CMK (cell line): ENCODE data around the gene PDGFA.

Experiments used
- DNase-seq: peaks from one replicate; pipeline ENCODE4 v3.0.0-alpha.2; 2010; ENCODE audit warnings: low read depth

PDGFA gene

DNA sequence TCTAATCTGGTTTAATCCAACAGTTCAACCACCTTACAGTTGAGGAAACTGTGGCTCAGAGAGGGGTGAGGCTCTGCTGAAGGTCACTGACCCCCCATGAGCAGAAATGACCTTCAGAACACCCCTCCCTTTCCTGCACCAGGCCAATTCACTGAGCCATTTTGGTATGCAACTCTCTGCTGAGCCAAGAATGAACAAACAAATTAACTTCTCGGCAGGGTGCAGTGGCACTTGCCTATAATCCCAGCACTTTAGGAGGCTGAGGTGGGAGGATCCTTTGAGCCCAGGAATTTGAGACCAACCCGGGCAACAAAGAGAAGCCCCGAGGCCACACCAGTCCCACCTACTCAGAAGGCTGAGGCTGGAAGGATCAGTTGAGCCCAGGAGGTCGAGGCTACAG, 29.8 kb downstream of the PDGFA start:
- DNase-seq = no peak

DNA sequence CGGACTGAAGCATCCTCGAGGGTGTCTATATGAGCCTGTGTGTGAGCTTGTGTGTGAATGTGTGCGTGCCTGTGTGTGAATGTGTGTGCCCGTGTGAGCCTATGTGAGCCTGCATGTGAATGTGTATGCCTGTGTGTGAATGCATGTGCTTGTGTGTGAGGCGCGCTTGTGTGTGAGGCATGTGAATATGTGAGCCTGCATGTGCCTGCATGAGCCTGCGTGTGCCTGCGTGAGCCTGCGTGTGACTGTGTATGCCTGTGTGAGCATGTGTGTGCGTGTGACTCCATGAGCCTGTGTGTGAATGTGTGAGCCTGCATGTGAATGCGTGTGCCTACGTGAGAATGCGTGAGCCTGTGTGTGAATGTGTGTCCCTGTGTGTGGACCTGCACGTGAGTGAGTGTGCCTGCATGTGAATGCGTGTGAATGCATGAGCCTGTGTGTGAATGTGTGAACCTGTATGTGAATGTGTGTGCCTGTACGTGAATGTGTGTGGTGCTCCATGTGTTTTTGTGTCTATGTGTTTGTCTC, 33.4 kb downstream of the PDGFA start:
- DNase-seq = no peak

- no peak for DNase-seq
Observed at GRCh38 chr7:485188-486081, 34.2 kb downstream of the PDGFA start.

DNA sequence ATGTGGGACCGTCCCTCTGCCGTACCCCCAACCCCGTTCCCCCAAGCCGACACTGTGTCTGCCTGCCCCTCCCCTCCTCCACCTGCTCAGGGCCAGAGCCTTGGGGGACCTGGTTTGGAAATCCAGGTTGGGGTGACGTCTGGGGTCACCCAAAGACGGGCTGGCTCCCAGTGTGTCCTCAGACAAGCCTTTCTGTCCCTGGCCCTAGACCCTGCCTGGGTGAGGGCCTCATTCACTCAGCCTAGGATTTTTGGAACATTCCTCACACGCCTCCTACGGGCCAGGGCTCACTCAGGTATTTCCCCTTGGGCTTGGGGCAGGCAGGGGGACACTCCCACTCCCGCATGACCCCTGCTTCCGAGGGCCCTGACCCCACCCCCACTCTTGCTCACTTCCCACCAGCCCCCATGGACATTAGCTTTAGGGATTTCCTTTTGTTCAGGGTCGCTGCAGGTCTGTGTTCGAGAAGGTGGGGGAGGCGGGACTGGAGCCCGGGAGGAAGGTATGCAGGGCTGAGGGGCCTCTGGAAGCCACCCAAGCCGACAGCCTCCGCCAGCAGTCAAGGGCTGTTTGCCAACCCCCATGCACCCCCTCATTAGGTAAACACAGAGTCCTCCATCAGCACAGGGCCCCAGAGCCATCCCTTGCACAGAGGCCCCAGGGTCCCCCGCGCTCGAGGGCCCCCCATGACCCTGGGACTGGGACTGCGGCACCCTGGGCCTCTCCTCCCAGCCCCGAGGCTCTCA, 35.1 kb downstream of the PDGFA start:
- no peak for DNase-seq

GRCh38 chr7:483656-484355, 35.8 kb downstream of the PDGFA start:
- DNase-seq = no peak

DNA sequence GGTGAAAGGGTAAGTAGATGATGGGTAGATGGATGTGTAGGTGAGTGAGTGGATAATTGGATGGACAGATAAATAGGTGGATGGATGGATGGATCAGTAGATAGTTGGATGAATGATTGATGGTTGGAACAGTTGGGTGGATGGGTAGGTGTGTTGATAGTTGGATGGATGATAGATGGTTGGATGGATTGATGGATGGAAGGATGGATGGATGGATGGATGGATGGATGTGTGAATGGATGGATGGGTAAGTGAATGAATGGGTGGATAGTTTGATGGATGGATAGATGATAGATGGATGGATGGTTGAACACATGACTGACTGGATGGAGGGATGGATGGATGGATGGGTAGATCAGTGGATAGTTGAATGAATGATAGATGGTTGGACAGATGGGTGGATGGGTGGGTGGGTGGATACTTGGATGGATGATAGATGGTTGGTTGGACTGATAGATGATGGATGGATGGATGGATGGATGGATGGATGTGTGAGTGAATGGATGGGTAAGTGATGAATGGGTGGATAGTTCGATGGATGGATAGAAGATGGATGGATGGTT, 37.0 kb downstream of the PDGFA start:
- no peak for DNase-seq

- DNase-seq = no peak
Observed at GRCh38 chr7:481219-481930, 38.3 kb downstream of the PDGFA start.

DNA sequence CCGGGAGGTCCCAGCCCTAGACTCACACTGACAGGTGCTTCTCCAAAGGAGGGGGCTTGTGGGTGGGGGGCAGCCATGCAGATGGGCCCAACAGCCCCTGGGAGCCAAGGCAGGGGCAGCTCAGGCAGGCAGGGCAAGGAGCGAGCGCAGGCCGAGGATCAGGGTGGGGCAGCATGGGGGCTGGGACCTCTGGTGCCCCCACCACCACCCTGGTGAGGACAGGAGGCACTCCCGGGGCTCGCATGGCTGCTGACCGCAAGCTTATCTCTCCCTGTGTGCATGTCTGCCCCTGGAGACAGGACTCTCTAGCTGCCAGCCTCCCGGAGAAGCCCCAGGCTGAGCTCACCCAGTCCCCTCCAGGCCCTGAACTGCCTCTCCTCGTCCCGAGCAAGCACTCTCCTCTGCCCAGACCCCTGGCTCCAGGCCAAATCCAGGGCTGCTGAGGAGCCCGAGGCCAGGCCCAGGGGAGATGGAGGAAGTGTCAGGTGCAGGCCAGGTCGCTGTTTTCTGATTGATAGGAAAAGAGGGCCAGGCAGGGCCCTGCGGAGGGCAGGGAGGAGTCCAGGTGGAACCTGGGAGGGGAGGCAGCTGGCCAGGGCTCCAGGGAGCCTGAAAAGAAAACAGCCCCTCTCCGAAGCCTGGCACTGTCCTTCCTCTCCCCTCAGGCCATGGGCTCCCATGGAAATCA, 39.0 kb downstream of the PDGFA start:
- peak; percentile 63 for DNase-seq

- DNase-seq = no peak
Observed at GRCh38 chr7:479948-480499, 39.6 kb downstream of the PDGFA start.

DNA sequence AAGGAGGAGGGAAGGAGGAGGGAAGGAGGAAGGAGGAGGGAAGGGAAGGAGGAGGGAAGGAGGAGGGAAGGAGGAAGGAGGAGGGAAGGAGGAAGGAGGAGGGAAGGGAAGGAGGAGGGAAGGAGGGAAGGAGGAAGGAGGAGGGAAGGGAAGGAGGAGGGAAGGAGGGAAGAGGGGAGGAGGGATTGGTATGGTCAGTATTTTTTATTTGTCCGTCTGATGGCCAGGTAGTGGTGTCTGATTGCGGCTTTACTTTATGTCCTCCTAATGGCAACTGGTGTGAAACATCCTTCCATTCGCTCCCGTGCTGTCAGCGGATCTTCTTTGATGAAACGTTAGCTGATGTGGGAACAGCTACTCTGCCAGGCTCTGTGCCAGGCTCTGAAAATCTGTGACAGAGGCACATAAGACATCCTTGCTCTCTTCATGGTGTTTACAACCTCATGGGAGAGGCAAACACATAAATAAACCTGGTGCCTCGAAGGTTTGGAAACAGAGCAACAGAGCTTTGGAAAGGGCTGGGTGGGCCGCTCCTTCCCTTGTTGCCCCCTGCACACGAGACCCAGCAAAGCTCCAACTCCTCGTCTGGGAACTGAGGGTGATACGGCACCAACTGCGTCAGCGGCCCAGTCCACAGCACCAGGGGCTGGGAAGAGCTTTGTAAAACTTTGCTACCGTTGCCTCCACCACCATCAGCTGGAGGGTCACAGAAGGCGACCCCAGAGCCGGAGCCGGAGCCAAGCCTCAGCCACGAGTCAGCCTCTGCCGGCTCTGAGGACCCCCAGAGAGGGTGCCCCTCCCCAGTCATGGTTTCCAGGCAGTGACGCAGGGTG, 40.3 kb downstream of the PDGFA start:
- no peak for DNase-seq

- DNase-seq = no peak
Observed at GRCh38 chr7:477626-478220, 41.9 kb downstream of the PDGFA start.

DNA sequence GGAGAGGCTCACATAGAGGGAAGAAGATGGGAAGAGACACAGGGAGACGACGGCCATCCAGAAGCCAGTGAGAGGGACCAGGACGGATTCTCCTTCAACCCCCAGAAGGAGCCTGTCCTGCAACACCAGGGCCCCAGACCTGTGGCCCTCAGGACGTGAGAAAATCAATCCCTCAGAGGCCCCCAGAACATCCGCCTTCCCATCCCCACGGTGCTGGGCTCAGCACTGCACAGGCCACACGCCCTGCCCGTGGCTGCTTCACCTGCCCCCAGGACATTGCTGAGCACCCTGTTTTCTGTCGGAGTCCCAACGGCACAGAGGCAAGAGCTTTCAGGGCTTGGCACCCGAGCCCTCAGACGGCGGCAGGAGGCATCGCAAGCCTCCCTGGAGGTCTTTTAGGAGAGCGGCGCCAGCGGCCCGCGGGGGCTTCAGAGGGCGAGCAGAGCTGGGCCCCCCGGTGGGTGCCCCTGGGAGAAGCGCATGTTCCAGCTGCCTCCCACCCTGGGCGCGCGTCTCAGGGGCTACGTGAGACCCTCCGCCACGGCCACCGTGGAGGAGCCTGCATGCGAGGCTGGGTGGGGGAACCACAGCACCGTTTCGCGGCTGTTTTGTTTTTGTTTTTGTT, 42.8 kb downstream of the PDGFA start:
- no peak for DNase-seq

DNA sequence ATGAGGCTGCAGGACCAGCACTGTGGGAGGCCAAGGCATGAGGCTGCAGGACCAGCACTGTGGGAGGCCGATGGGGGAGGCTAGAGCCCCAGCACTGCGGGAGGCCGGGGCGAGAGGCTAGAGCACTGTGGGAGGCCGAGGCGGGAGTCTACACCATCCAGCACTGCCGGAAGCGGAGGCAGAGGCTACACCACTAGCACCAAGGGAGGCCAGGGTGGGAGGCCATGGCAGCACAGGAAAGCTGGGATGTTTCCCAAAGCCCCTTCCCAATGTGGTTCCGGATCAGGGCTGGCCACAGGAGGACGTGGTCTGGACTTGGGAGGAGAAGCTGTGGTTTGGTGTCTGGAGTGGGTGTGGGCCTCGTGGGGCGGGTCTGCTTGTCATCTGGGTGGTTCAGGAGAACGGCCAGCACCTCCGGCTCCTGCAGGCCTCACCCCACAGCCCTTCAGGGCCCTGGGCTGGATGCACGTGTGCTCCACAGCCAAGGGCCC, 43.6 kb downstream of the PDGFA start:
- DNase-seq = no peak

GRCh38 chr7:475425-475728, 44.3 kb downstream of the PDGFA start:
- no peak for DNase-seq

- DNase-seq = no peak
Observed at GRCh38 chr7:474605-475424, 44.8 kb downstream of the PDGFA start.

DNA sequence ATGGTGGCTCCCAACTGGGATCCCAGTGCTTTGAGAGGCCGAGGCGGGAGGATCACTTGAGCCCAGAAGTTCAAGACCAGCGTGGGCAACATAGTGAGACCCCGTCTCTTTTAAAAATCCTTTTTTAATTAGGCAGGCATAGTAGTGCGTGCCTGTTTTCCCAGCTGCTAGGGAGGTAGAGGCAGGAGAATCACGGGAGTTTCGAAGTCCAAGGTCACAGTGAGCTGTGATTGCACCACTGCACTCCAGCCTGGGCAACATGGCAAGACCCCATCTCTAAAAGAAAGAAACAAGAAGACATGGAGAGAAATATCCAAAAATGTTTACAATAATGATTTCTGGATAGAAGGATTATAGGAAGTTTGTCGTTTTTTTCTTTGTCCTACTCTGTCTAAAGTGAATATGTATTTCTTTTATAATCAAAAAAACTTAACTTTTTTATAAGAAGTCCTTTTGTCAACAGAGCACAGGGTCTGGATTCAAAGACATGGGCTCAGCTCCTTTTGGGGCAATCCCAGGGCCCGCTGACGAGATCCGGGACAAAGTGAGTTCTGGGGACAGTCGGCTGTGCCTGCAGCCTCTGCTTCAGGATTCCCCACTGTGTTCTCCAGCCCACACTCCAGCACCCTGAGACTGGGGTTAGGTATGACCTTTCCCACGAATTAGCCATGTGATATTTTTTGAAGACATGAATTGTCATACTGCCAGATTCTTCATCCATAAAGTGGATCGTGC, 45.6 kb downstream of the PDGFA start:
- DNase-seq = no peak

DNA sequence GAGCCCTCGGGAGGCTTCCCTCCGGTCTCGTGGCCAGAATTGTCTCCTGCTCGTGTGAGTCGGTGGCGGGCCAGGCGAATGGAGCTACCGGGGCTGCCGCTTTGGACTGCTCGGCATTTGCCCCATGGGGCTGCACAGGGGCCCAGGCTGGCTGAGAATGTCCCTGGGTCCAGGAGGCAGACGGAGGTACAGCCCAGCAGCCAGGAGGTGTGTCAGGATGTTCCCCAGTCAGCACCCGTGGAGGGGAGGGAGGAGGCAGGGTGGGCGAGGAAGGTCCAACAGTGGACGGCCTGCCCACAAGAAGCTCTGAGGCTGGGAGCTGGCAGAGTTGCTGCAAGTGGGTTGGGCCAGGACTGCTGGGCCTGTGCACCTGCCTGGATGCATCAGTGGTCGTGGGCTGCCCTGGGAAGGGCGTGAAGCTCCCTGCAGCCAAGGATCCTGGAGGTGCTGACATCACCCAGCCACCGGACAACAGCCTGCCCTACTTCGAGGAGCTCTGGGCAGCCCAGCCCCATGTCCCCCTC, 46.4 kb downstream of the PDGFA start:
- no peak for DNase-seq
